Measurements from ENCODE around the gene CNST.

The CNST gene

GRCh38 chr1:246533371-246533905 is 32.8 kb upstream of the CNST start:
- Histone ChIP-seq H3K9me3 (ENCODE audit: control insufficient read depth, low read length) (peaks cover 26% of the 10 kb centered on the region), H3K36me3 (ENCODE audit: control insufficient read depth, insufficient read depth, low read length, severe bottlenecking) (no peaks in the 10 kb centered on the region)
- DNase-seq (ENCODE audit: low read depth), result no peak

GRCh38 chr1:246534114-246534513 is 32.1 kb upstream of the CNST start:
- Histone ChIP-seq H3K36me3 (ENCODE audit: control insufficient read depth, insufficient read depth, low read length, severe bottlenecking) (peaks cover 5% of the 10 kb centered on the region), H3K9ac (ENCODE audit: low read length) (no peak overlapping the region), H3K27me3 (replicated peaks; ENCODE audit: control insufficient read depth, insufficient read depth, low read length) (peaks cover 11% of the 10 kb centered on the region), H3K4me3 (ENCODE audit: low read length) (no peak overlapping the region), H3K9me3 (ENCODE audit: control insufficient read depth, low read length) (peaks cover 26% of the 10 kb centered on the region), H3K4me1 (ENCODE audit: control insufficient read depth, insufficient read depth, low read length) (no peaks in the 10 kb centered on the region)
- DNase-seq (ENCODE audit: low read depth), result no peak

More at GRCh38 chr1:246533371-246533905, 32.8 kb upstream of the CNST start:
- Histone ChIP-seq H3K4me3 (ENCODE audit: low read length) (no peak overlapping the region), H3K4me1 (ENCODE audit: control insufficient read depth, insufficient read depth, low read length) (no peaks in the 10 kb centered on the region), H3K9ac (ENCODE audit: low read length) (no peak overlapping the region), H3K27me3 (replicated peaks; ENCODE audit: control insufficient read depth, insufficient read depth, low read length) (peaks cover 14% of the 10 kb centered on the region)

GRCh38 chr1:246537441-246537840 is 28.8 kb upstream of the CNST start:
- Histone ChIP-seq H3K36me3 (ENCODE audit: control insufficient read depth, insufficient read depth, low read length, severe bottlenecking) (peaks cover 28% of the 10 kb centered on the region), H3K9me3 (ENCODE audit: control insufficient read depth, low read length) (peaks cover 4% of the 10 kb centered on the region), H3K27me3 (replicated peaks; ENCODE audit: control insufficient read depth, insufficient read depth, low read length) (peaks cover 9% of the 10 kb centered on the region), H3K4me1 (ENCODE audit: control insufficient read depth, insufficient read depth, low read length) (no peaks in the 10 kb centered on the region), H3K4me3 (ENCODE audit: low read length) (no peak overlapping the region), H3K9ac (ENCODE audit: low read length) (no peak overlapping the region)
- no peak for DNase-seq (ENCODE audit: low read depth)

- Histone ChIP-seq H3K27me3 (replicated peaks; ENCODE audit: control insufficient read depth, insufficient read depth, low read length) (peaks cover 4% of the 10 kb centered on the region), H3K36me3 (ENCODE audit: control insufficient read depth, insufficient read depth, low read length, severe bottlenecking) (peaks cover 33% of the 10 kb centered on the region), H3K4me1 (ENCODE audit: control insufficient read depth, insufficient read depth, low read length) (no peaks in the 10 kb centered on the region), H3K9me3 (ENCODE audit: control insufficient read depth, low read length) (no peaks in the 10 kb centered on the region), H3K4me3 (ENCODE audit: low read length) (no peak overlapping the region), H3K9ac (ENCODE audit: low read length) (no peak overlapping the region)
- DNase-seq (ENCODE audit: low read depth), result no peak
These were observed 28.4 kb upstream of the CNST start for GRCh38 chr1:246537887-246538286.

- no peaks in the 10 kb centered on the region for H3K9me3 ChIP-seq (ENCODE audit: control insufficient read depth, low read length)
- no peaks in the 10 kb centered on the region for H3K4me1 ChIP-seq (ENCODE audit: control insufficient read depth, insufficient read depth, low read length)
- DNase-seq (ENCODE audit: low read depth), result no peak
- H3K36me3 ChIP-seq (ENCODE audit: control insufficient read depth, insufficient read depth, low read length, severe bottlenecking), result peaks cover 60% of the 10 kb centered on the region
- H3K27me3 ChIP-seq (replicated peaks; ENCODE audit: control insufficient read depth, insufficient read depth, low read length), result no peaks in the 10 kb centered on the region
- H3K4me3 ChIP-seq (ENCODE audit: low read length), result no peak overlapping the region
- H3K9ac ChIP-seq (ENCODE audit: low read length), result no peak overlapping the region
These were observed 25.3 kb upstream of the CNST start for GRCh38 chr1:246540738-246541491.

- Histone ChIP-seq H3K4me3 (ENCODE audit: low read length) (no peak overlapping the region), H3K27me3 (replicated peaks; ENCODE audit: control insufficient read depth, insufficient read depth, low read length) (no peaks in the 10 kb centered on the region), H3K4me1 (ENCODE audit: control insufficient read depth, insufficient read depth, low read length) (no peaks in the 10 kb centered on the region), H3K9ac (ENCODE audit: low read length) (no peak overlapping the region), H3K9me3 (ENCODE audit: control insufficient read depth, low read length) (no peaks in the 10 kb centered on the region), H3K36me3 (ENCODE audit: control insufficient read depth, insufficient read depth, low read length, severe bottlenecking) (peaks cover 83% of the 10 kb centered on the region)
- DNase-seq (ENCODE audit: low read depth), result no peak
These were observed 22.3 kb upstream of the CNST start for GRCh38 chr1:246544001-246544400.

- no peak overlapping the region for H3K9ac ChIP-seq (ENCODE audit: low read length)
- H3K9me3 ChIP-seq (ENCODE audit: control insufficient read depth, low read length), result no peaks in the 10 kb centered on the region
- no peak for DNase-seq (ENCODE audit: low read depth)
- no peak overlapping the region for H3K4me3 ChIP-seq (ENCODE audit: low read length)
- H3K4me1 ChIP-seq (ENCODE audit: control insufficient read depth, insufficient read depth, low read length), result no peaks in the 10 kb centered on the region
- peaks cover 88% of the 10 kb centered on the region for H3K36me3 ChIP-seq (ENCODE audit: control insufficient read depth, insufficient read depth, low read length, severe bottlenecking)
- no peaks in the 10 kb centered on the region for H3K27me3 ChIP-seq (replicated peaks; ENCODE audit: control insufficient read depth, insufficient read depth, low read length)
These were observed 16.6 kb upstream of the CNST start for GRCh38 chr1:246549665-246550064.

GRCh38 chr1:246550402-246550801 is 15.9 kb upstream of the CNST start:
- no peak overlapping the region for H3K9ac ChIP-seq (ENCODE audit: low read length)
- no peak overlapping the region for H3K4me3 ChIP-seq (ENCODE audit: low read length)
- DNase-seq (ENCODE audit: low read depth), result no peak
- no peaks in the 10 kb centered on the region for H3K27me3 ChIP-seq (replicated peaks; ENCODE audit: control insufficient read depth, insufficient read depth, low read length)
- H3K9me3 ChIP-seq (ENCODE audit: control insufficient read depth, low read length), result no peaks in the 10 kb centered on the region
- no peaks in the 10 kb centered on the region for H3K4me1 ChIP-seq (ENCODE audit: control insufficient read depth, insufficient read depth, low read length)
- peaks cover 90% of the 10 kb centered on the region for H3K36me3 ChIP-seq (ENCODE audit: control insufficient read depth, insufficient read depth, low read length, severe bottlenecking)

- Histone ChIP-seq H3K27me3 (replicated peaks; ENCODE audit: control insufficient read depth, insufficient read depth, low read length) (no peaks in the 10 kb centered on the region), H3K4me1 (ENCODE audit: control insufficient read depth, insufficient read depth, low read length) (no peaks in the 10 kb centered on the region), H3K9ac (ENCODE audit: low read length) (no peak overlapping the region), H3K36me3 (ENCODE audit: control insufficient read depth, insufficient read depth, low read length, severe bottlenecking) (peaks cover 93% of the 10 kb centered on the region), H3K9me3 (ENCODE audit: control insufficient read depth, low read length) (no peaks in the 10 kb centered on the region), H3K4me3 (ENCODE audit: low read length) (no peak overlapping the region)
- no peak for DNase-seq (ENCODE audit: low read depth)
These were observed 14.1 kb upstream of the CNST start for GRCh38 chr1:246552110-246552509.

- DNase-seq (ENCODE audit: low read depth), result no peak
- peaks cover 84% of the 10 kb centered on the region for H3K36me3 ChIP-seq (ENCODE audit: control insufficient read depth, insufficient read depth, low read length, severe bottlenecking)
These were observed 12.1 kb upstream of the CNST start for GRCh38 chr1:246554201-246554600.

GRCh38 chr1:246558041-246558440 is 8.2 kb upstream of the CNST start:
- Histone ChIP-seq H3K9ac (ENCODE audit: low read length) (no peak overlapping the region), H3K4me1 (ENCODE audit: control insufficient read depth, insufficient read depth, low read length) (no peaks in the 10 kb centered on the region), H3K36me3 (ENCODE audit: control insufficient read depth, insufficient read depth, low read length, severe bottlenecking) (peaks cover 67% of the 10 kb centered on the region), H3K27me3 (replicated peaks; ENCODE audit: control insufficient read depth, insufficient read depth, low read length) (no peaks in the 10 kb centered on the region), H3K9me3 (ENCODE audit: control insufficient read depth, low read length) (no peaks in the 10 kb centered on the region), H3K4me3 (ENCODE audit: low read length) (no peak overlapping the region)
- no peak for DNase-seq (ENCODE audit: low read depth)

More at GRCh38 chr1:246554201-246554600, 12.1 kb upstream of the CNST start:
- H3K9me3 ChIP-seq (ENCODE audit: control insufficient read depth, low read length), result no peaks in the 10 kb centered on the region
- no peaks in the 10 kb centered on the region for H3K27me3 ChIP-seq (replicated peaks; ENCODE audit: control insufficient read depth, insufficient read depth, low read length)
- H3K9ac ChIP-seq (ENCODE audit: low read length), result no peak overlapping the region
- no peaks in the 10 kb centered on the region for H3K4me1 ChIP-seq (ENCODE audit: control insufficient read depth, insufficient read depth, low read length)
- H3K4me3 ChIP-seq (ENCODE audit: low read length), result no peak overlapping the region

All from adipocyte (in vitro differentiated cells).